AG09319 (cell line): ENCODE measurements around the gene CNDP1.

Experiments used
- DNase-seq: peaks from one replicate; pipeline ENCODE4 v3.0.0-alpha.2; 2010; ENCODE audit warnings: low read depth; ENCODE audit errors: extremely low read depth
- CTCF ChIP-seq: IDR thresholded peaks from 2 replicates; pipeline ENCODE4 v1.5.1; 2011; ENCODE audit warnings: low read depth, mild to moderate bottlenecking, inconsistent platforms, low read length, moderate library complexity

The CNDP1 gene

GRCh38 chr18:74493689-74494088, 40.6 kb upstream of the CNDP1 start:
- DNase-seq = no peak
- TF ChIP-seq CTCF = peak; percentile 36

GRCh38 chr18:74494514-74494913, 39.8 kb upstream of the CNDP1 start:
- no peak for TF ChIP-seq CTCF
- DNase-seq = no peak

GRCh38 chr18:74495581-74496507, 38.5 kb upstream of the CNDP1 start, which contains the start of gene CNDP2:
TSS of gene CNDP2 (plus strand) at chr18:74496363. CDS start at chr18:74499974, 3,611 bp downstream.
- DNase-seq = peak; percentile 97
- no peak for TF ChIP-seq CTCF

- 0 out of 2 replicates have a peak, but pooled peaks have one; percentile 0 for TF ChIP-seq CTCF
- DNase-seq = no peak
Observed at GRCh38 chr18:74496508-74497323, 37.6 kb upstream of the CNDP1 start.

GRCh38 chr18:74497324-74497676, 37.0 kb upstream of the CNDP1 start:
- no peak for DNase-seq
- TF ChIP-seq CTCF = no peak

GRCh38 chr18:74497778-74498177, 36.5 kb upstream of the CNDP1 start:
- no peak for DNase-seq
- TF ChIP-seq CTCF = no peak
